Spleen (tissue), 11 donors: ENCODE data around the gene ABI1. TPM values are rescaled to one million over a fixed set of nuclear protein-coding genes. Genes with fewer than 3 reads are reported as not detected.

Source experiments
- DNase-seq: peaks from one replicate; pipeline ENCODE4 v3.0.0-alpha.2; 2020
- H3K27ac ChIP-seq, 8 donors: fragments of 200-600 bp; sonication (generic) in 7 of 8; 1 replicate in 4 of 8; 2 replicates in 4 of 8; pipeline versions ENCODE4 v1.5.0 to v1.8.0; 2016 to 2021; ENCODE audit warnings: inconsistent platforms in 4 of 8, mild to moderate bottlenecking in 4 of 8, moderate library complexity in 1 of 8
- H3K27me3 ChIP-seq, 7 donors: fragments of 200-600 bp; sonication (generic) in 6 of 7; replicated peaks in 1 of 7; 1 replicate in 4 of 7; 2 replicates in 3 of 7; pipeline versions ENCODE4 v1.5.0 to v1.8.0; 2016 to 2021; ENCODE audit warnings: inconsistent platforms in 3 of 7, mild to moderate bottlenecking in 1 of 7
- H3K36me3 ChIP-seq, 6 donors: fragments of 200-600 bp; sonication (generic) in 5 of 6; 1 replicate in 4 of 6; 2 replicates in 2 of 6; pipeline versions ENCODE4 v1.5.0 to v1.8.0; 2016 to 2021; ENCODE audit warnings: inconsistent platforms in 2 of 6
- H3K4me1 ChIP-seq, 6 donors: fragments of 200-600 bp; sonication (generic) in 5 of 6; 1 replicate in 3 of 6; 2 replicates in 3 of 6; pipeline versions ENCODE4 v1.5.0 to v1.8.0; 2016 to 2021; ENCODE audit warnings: inconsistent platforms in 3 of 6
- H3K4me3 ChIP-seq, 8 donors: fragments of 200-600 bp; sonication (generic) in 7 of 8; 1 replicate in 4 of 8; 2 replicates in 4 of 8; pipeline versions ENCODE4 v1.5.0 to v1.8.0; 2016 to 2021; ENCODE audit warnings: inconsistent platforms in 4 of 8, mild to moderate bottlenecking in 4 of 8, moderate library complexity in 2 of 8
- H3K9me3 ChIP-seq, 8 donors: fragments of 200-600 bp; sonication (generic) in 7 of 8; 1 replicate in 4 of 8; 2 replicates in 4 of 8; pipeline versions ENCODE4 v1.5.0 to v1.8.0; 2016 to 2021; ENCODE audit warnings: inconsistent platforms in 4 of 8
- CTCF ChIP-seq, 11 experiments: fragments of 200-600 bp in 7 of 11; fragments of 450-650 bp in 4 of 11; sonication (generic) in 4 of 11; IDR thresholded peaks in 8 of 11; conservative IDR thresholded peaks in 3 of 11; 1 replicate in 7 of 11; 2 replicates in 4 of 11; pipeline versions ENCODE4 v1.4.0 to v1.8.0; 2016 to 2021; ENCODE audit warnings: antibody characterized with exemption in 11 of 11, inconsistent platforms in 4 of 11, mild to moderate bottlenecking in 1 of 11
- POLR2A ChIP-seq, 3 donors: fragments of 450-650 bp; IDR thresholded peaks; one replicate each; pipeline ENCODE4 v1.5.1; 2017; ENCODE audit warnings: antibody characterized with exemption in 3 of 3, mild to moderate bottlenecking in 1 of 3
- POLR2AphosphoS5 ChIP-seq, 3 donors: sonication (generic); formaldehyde crosslinking; IDR thresholded peaks; one replicate each; pipeline ENCODE4 v1.5.1; 2017; ENCODE audit warnings: antibody characterized with exemption in 3 of 3
- WGBS, 5 donors: extraction: QIAGEN DNeasy Blood & Tissue Kit in 3 of 5; methylation state at CpG; one replicate each; pipeline versions ENCODE4 v1.1.5 to v1.1.7; 2013 to 2018; 5-methylcytosine and 5-hydroxymethylcytosine counted together
- intact Hi-C: fragments of 100-400 bp; cut with DNase I; formaldehyde crosslinking; loops from one replicate; pipeline ENCODE4 v1.15.0; 2023; ENCODE audit warnings: low total_unique reads
- polyA plus RNA-seq, 3 donors: library from polyadenylated mRNA; stranded (reverse); fragments of 200-250 nt; gene quantifications; one replicate each; pipeline ENCODE4 v1.2.1, GENCODE V29; 2013
- total RNA-seq, 7 donors: library from RNA; depleted of rRNA in 3 of 7; stranded (reverse); fragments of >200 nt in 3 of 7; fragmentation: NEBNext Ultra II Directional in 4 of 7; extraction: Animal tissue kit (Norgen Biotek cat#: 25700) in 4 of 7; gene quantifications; one replicate each; pipeline versions ENCODE4 v1.1.0 to v1.2.1, GENCODE V29; 2016 to 2021
- donor health status: healthy with polysubstance abuse.
- donor health status: DM: no; HTN: no; CAD: no; lungs with moderate emphysema.
- donor health status: DM: no; HTN: no; CAD: no.
- donor health status: Bipolar disorder and iron deficiency.
- donor health status: healthy.
- donor health status: DM: no; HTN: no; CAD: no.
- donor health status: DM: yes; HTN: yes; CAD: no.

Gene ABI1
- total and polyA plus RNA-seq, 10 donors: 33.4 to 74.0 (median 55.9) TPM

- peak overlapping the region in 2 of 8 donors; percentile 27 to 72 for H3K27ac ChIP-seq
- WGBS, 5 donors: 84 to 91% (median 88%) methylated on average over 4 of the region's 4 CpGs
- DNase-seq: no peak
- peaks cover 0 to 19% (median 3%) of the 10 kb centered on the region in 6 donors for H3K36me3 ChIP-seq
- intact Hi-C loops: no loop called here
- peaks cover 17 to 96% (median 42%) of the 10 kb centered on the region in 6 donors for H3K4me1 ChIP-seq
- H3K9me3 ChIP-seq: no peaks in the 10 kb centered on the region
- no peaks in the 10 kb centered on the region for H3K27me3 ChIP-seq
- TF ChIP-seq POLR2A (IDR thresholded peaks at IDR 0.05): no peak
- TF ChIP-seq POLR2AphosphoS5 (IDR thresholded peaks at IDR 0.05): no peak
- no peak for TF ChIP-seq CTCF (IDR thresholded peaks at IDR 0.05 in 8 of 11, conservative IDR thresholded peaks at IDR 0.05 in 3 of 11)
- no peak overlapping the region for H3K4me3 ChIP-seq
Observed at GRCh38 chr10:26779176-26779860, 81.4 kb downstream of the ABI1 start.

GRCh38 chr10:26777686-26778085, 83.1 kb downstream of the ABI1 start:
- 86 to 100% (median 93%) methylated on average over 2 of the region's 2 CpGs for WGBS, 5 donors
- Histone ChIP-seq H3K36me3 (peaks cover 0 to 19% (median 3%) of the 10 kb centered on the region in 6 donors), H3K4me1 (peaks cover 17 to 94% (median 40%) of the 10 kb centered on the region in 6 donors), H3K4me3 (no peak overlapping the region), H3K27me3 (no peaks in the 10 kb centered on the region), H3K27ac (no peak overlapping the region), H3K9me3 (no peaks in the 10 kb centered on the region)
- no peak for TF ChIP-seq POLR2A (IDR thresholded peaks at IDR 0.05)
- no peak for TF ChIP-seq CTCF (IDR thresholded peaks at IDR 0.05 in 8 of 11, conservative IDR thresholded peaks at IDR 0.05 in 3 of 11)
- TF ChIP-seq POLR2AphosphoS5 (IDR thresholded peaks at IDR 0.05): no peak
- DNase-seq: no peak
- intact Hi-C loops: no loop called here

GRCh38 chr10:26776258-26776657, 84.5 kb downstream of the ABI1 start:
- H3K27ac ChIP-seq: no peak overlapping the region
- intact Hi-C loops: no loop called here
- no peaks in the 10 kb centered on the region for H3K9me3 ChIP-seq
- H3K4me3 ChIP-seq: no peak overlapping the region
- peaks cover 0 to 19% (median 3%) of the 10 kb centered on the region in 6 donors for H3K36me3 ChIP-seq
- H3K4me1 ChIP-seq: peaks cover 13 to 80% (median 27%) of the 10 kb centered on the region in 6 donors
- DNase-seq: no peak
- TF ChIP-seq POLR2AphosphoS5 (IDR thresholded peaks at IDR 0.05): no peak
- no peak for TF ChIP-seq CTCF (IDR thresholded peaks at IDR 0.05 in 8 of 11, conservative IDR thresholded peaks at IDR 0.05 in 3 of 11)
- no peak for TF ChIP-seq POLR2A (IDR thresholded peaks at IDR 0.05)
- no peaks in the 10 kb centered on the region for H3K27me3 ChIP-seq
- 97 to 98% (median 97%) methylated on average over 1 of the region's 1 CpG for WGBS, 5 donors

- 85 to 90% (median 89%) methylated on average over 2 of the region's 2 CpGs for WGBS, 5 donors
- DNase-seq: no peak
- Histone ChIP-seq H3K4me1 (peaks cover 0 to 53% (median 3%) of the 10 kb centered on the region in 6 donors), H3K4me3 (no peak overlapping the region), H3K27me3 (no peaks in the 10 kb centered on the region), H3K9me3 (no peaks in the 10 kb centered on the region), H3K27ac (no peak overlapping the region), H3K36me3 (peaks cover 0 to 36% (median 9%) of the 10 kb centered on the region in 6 donors)
- intact Hi-C loops: no loop called here
- TF ChIP-seq POLR2A (IDR thresholded peaks at IDR 0.05) (no peak), POLR2AphosphoS5 (IDR thresholded peaks at IDR 0.05) (no peak), CTCF (IDR thresholded peaks at IDR 0.05 in 8 of 11, conservative IDR thresholded peaks at IDR 0.05 in 3 of 11) (no peak)
Observed at GRCh38 chr10:26773633-26774032, 87.1 kb downstream of the ABI1 start.
